Measurements from ENCODE around the gene ST6GAL1. TPM values are rescaled to one million over a fixed set of nuclear protein-coding genes. Genes with fewer than 3 reads are reported as not detected.
A peak's percentile ranks its signal among the peaks of the same experiment; 100 is the strongest.

Gene ST6GAL1
- total and polyA plus RNA-seq, 12 donors, result 19.5 to 94.7 (median 65.8) TPM

GRCh38 chr3:187061748-187062147, 131.4 kb downstream of the ST6GAL1 start:
- whole genome bisulfite sequencing, 2 donors, result 87 to 90% methylated on average over 3 of the region's 3 CpGs
- Histone ChIP-seq H3K27ac (no peak overlapping the region), H3K36me3 (peaks cover 0 to 54% (median 3%) of the 10 kb centered on the region in 9 donors), H3K9me3 (peaks cover 0 to 17% (median 4%) of the 10 kb centered on the region in 11 donors), H3K4me1 (peaks cover 4 to 40% (median 30%) of the 10 kb centered on the region in 9 donors), H3K4me3 (no peak overlapping the region), H3K27me3 (no peaks in the 10 kb centered on the region)
- intact Hi-C loops (cut with DNase I), result no loop called here
- ATAC-seq (no peak), DNase-seq (no peak)
- TF ChIP-seq CTCF (IDR thresholded peaks at IDR 0.05), result no peak

DNA sequence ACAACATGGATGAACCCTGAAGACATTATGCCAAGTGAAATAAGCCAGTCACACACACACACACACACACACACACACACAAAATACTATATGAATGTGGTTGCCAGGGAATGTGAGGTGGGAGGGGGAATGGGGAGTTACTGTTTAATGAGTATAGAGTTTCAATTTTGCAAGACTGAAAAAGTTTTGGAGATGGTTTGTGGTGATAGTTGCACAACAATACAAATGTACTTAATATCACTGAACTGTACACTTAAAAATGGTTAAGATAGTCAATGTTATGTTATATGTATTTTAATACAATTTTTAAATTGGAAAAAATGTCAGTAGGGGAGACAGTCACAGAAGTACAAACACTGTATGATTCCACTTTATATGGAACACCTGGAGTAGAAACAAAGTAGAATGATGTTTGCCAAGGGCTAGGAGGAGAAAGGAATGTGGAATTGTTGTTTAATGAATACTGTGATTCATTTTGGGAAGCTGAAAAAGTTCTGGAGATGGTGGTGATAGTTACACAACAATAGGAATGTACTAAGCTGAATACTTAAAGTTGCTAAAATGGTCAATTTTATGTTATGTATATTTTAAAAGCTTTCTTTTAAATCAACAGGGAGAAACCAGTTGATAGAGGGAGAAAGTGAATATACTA, 132.3 kb downstream of the ST6GAL1 start:
- Histone ChIP-seq H3K4me3 (no peak overlapping the region), H3K4me1 (peaks cover 4 to 40% (median 30%) of the 10 kb centered on the region in 9 donors), H3K27ac (no peak overlapping the region), H3K9me3 (peaks cover 0 to 8% (median 0%) of the 10 kb centered on the region in 11 donors), H3K27me3 (no peaks in the 10 kb centered on the region), H3K36me3 (peaks cover 0 to 48% (median 3%) of the 10 kb centered on the region in 9 donors)
- DNase-seq (no peak), ATAC-seq (no peak)
- intact Hi-C loops (cut with DNase I), result no loop called here
- no peak for TF ChIP-seq CTCF (IDR thresholded peaks at IDR 0.05)

- Histone ChIP-seq H3K36me3 (peaks cover 0 to 49% (median 0%) of the 10 kb centered on the region in 9 donors), H3K4me1 (peaks cover 4 to 40% (median 30%) of the 10 kb centered on the region in 9 donors), H3K27me3 (no peaks in the 10 kb centered on the region), H3K27ac (peak overlapping the region in 1 of 10 donors; percentile 5), H3K9me3 (peaks cover 0 to under 1% (median 0%) of the 10 kb centered on the region in 11 donors), H3K4me3 (no peak overlapping the region)
- TF ChIP-seq CTCF (IDR thresholded peaks at IDR 0.05), result no peak
- 83 to 86% methylated on average over 6 of the region's 6 CpGs for WGBS, 2 donors
- intact Hi-C loops (cut with DNase I), result no loop called here
- ATAC-seq (peak in 2 of 8 donors; percentile 16 to 45), DNase-seq (no peak)
Observed at GRCh38 chr3:187063286-187064121, 133.2 kb downstream of the ST6GAL1 start.

GRCh38 chr3:187064210-187065115, 134.1 kb downstream of the ST6GAL1 start:
- no peak for TF ChIP-seq CTCF (IDR thresholded peaks at IDR 0.05)
- Histone ChIP-seq H3K9me3 (peaks cover 0 to under 1% (median 0%) of the 10 kb centered on the region in 11 donors), H3K27me3 (no peaks in the 10 kb centered on the region), H3K4me1 (peaks cover 4 to 40% (median 30%) of the 10 kb centered on the region in 9 donors), H3K27ac (peak overlapping the region in 1 of 10 donors; percentile 5), H3K36me3 (peaks cover 0 to 46% (median 0%) of the 10 kb centered on the region in 9 donors), H3K4me3 (no peak overlapping the region)
- ATAC-seq (peak in 1 of 8 donors; percentile 13), DNase-seq (no peak)
- intact Hi-C loops (cut with DNase I), result no loop called here
- 82 to 85% methylated on average over 12 of the region's 12 CpGs for WGBS, 2 donors

Data from heart right ventricle (tissue), 16 donors.